H1 (cell line): ENCODE data around the gene CBX4. TPM values are rescaled to one million over a fixed set of nuclear protein-coding genes. Genes with fewer than 3 reads are reported as not detected.

Source experiments
- CBX5 ChIP-seq: fragments of 300-800, 300-1000 bp; sonication (generic); IDR thresholded peaks from 2 replicates; pipeline ENCODE4 v1.7.1; 2016; ENCODE audit warnings: antibody characterized with exemption, low read length, low read depth
- EP300 ChIP-seq, 2 experiments: IDR thresholded peaks; 1 replicate in 1 of 2; 2 replicates in 1 of 2; pipeline ENCODE4 v1.6.1; 2011 to 2012; ENCODE audit warnings: low read depth in 2 of 2, low read length in 2 of 2, mild to moderate bottlenecking in 2 of 2, borderline replicate concordance in 1 of 2, inconsistent platforms in 1 of 2, moderate library complexity in 1 of 2
- KDM4A ChIP-seq: IDR thresholded peaks from one replicate; pipeline ENCODE4 v1.7.1; 2012; ENCODE audit warnings: low read depth, mild to moderate bottlenecking, moderate library complexity, low read length, inconsistent platforms; ENCODE audit not compliant: severe bottlenecking
- MAFK ChIP-seq: IDR thresholded peaks from 2 replicates; pipeline ENCODE4 v1.6.1; 2012; ENCODE audit warnings: low read depth, mild to moderate bottlenecking, improper control_type of control experiment, low read length
- NANOG ChIP-seq: IDR thresholded peaks from 2 replicates; pipeline ENCODE4 v1.6.1; 2011; ENCODE audit warnings: low read length, low read depth, mild to moderate bottlenecking, inconsistent platforms; ENCODE audit not compliant: insufficient read depth, poor library complexity, severe bottlenecking
- SIN3A ChIP-seq, 2 experiments: IDR thresholded peaks in 1 of 2; conservative IDR thresholded peaks in 1 of 2; 2 replicates each; pipeline ENCODE4 v1.6.1; 2011 to 2012; ENCODE audit warnings: low read length in 2 of 2, improper control_type of control experiment in 1 of 2, low read depth in 1 of 2, mild to moderate bottlenecking in 1 of 2
- SUZ12 ChIP-seq: fragments of 200-600 bp; sonication (generic); IDR thresholded peaks from 2 replicates; pipeline ENCODE4 v1.6.1; 2012; ENCODE audit warnings: mild to moderate bottlenecking, inconsistent platforms, low read length, moderate library complexity, mixed read lengths
- polyA plus RNA-seq, 7 experiments: library from polyadenylated mRNA; depleted of rRNA in 3 of 7; stranded (reverse) in 5 of 7; unstranded in 2 of 7; fragments of >200 nt in 5 of 7; fragments of 200-250 nt in 2 of 7; gene quantifications; 1 replicate in 5 of 7; 2 replicates in 1 of 7; 4 replicates in 1 of 7; pipeline versions ENCODE4 v1.2.1 to v1.2.3, GENCODE V29; 2011 to 2013; ENCODE audit warnings: missing spikeins in 2 of 7, mixed read lengths in 2 of 7
- total RNA-seq: library from RNA; stranded (reverse); fragmentation: NEBNext Ultra II Directional; extraction: Animal tissue kit (Norgen Biotek cat#: 25700); gene quantifications from 2 replicates; pipeline ENCODE4 v1.2.1, GENCODE V29; 2021
- TF ChIP-seq, protein P1 (sequence below): fragments of 300-600 bp; sonication (generic); IDR thresholded peaks from 2 replicates; pipeline ENCODE4 v1.7.1; 2012; ENCODE audit warnings: low read length, moderate library complexity, mild to moderate bottlenecking, inconsistent platforms; ENCODE audit not compliant: insufficient replicate concordance

Gene CBX4
- total and polyA plus RNA-seq, 2 of the 8 experiments (the other 6 are each of a cell fraction or from before 2014, with no cell fraction given) = 1.8 to 4.0 TPM

DNA sequence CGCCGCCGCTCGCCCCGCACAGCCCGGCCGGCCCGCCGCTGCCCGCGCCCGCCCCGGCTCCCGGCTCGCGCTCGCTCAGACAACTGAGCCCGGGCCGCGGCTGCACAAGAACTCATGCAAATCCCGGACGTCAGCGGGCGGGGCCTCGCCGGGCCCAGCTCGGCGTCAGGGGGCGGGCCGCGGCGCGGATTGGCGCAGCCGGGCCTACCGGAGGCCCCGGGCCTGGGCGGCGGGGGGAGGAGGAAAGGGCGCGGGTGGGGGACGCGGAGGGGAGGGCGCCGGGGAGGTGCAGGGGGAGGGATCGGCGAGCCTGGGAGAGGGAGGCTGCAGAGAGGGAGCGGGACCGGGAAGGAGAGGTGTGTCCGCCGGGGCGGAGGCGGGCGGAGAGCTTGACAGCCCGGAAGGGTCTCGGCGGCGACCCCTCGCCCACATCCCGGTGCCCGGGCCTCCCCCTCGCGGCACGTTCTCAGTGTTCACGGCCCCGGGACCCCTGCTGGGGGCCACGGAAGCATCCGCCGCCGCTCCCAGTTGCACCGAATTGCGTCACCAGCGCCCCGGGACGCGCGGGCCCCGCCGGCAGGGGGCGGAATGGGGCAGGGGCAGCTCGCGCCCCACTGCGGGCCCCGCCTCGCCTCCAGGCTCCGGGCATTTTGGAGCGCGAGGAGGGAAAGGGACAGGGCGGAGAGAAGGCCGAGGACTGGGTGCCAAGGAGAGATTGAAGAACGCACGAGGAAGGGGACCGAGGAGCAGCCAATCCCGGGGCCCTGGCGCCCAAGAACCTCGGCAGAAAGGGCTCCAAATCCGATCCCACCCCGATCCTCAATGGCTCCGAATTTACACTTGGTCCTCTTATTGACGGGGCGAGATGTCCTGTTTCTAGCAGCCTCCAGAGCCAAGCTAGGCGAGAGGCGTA lies at the start of gene CBX4 (continued):
- TF ChIP-seq, protein P1, sequence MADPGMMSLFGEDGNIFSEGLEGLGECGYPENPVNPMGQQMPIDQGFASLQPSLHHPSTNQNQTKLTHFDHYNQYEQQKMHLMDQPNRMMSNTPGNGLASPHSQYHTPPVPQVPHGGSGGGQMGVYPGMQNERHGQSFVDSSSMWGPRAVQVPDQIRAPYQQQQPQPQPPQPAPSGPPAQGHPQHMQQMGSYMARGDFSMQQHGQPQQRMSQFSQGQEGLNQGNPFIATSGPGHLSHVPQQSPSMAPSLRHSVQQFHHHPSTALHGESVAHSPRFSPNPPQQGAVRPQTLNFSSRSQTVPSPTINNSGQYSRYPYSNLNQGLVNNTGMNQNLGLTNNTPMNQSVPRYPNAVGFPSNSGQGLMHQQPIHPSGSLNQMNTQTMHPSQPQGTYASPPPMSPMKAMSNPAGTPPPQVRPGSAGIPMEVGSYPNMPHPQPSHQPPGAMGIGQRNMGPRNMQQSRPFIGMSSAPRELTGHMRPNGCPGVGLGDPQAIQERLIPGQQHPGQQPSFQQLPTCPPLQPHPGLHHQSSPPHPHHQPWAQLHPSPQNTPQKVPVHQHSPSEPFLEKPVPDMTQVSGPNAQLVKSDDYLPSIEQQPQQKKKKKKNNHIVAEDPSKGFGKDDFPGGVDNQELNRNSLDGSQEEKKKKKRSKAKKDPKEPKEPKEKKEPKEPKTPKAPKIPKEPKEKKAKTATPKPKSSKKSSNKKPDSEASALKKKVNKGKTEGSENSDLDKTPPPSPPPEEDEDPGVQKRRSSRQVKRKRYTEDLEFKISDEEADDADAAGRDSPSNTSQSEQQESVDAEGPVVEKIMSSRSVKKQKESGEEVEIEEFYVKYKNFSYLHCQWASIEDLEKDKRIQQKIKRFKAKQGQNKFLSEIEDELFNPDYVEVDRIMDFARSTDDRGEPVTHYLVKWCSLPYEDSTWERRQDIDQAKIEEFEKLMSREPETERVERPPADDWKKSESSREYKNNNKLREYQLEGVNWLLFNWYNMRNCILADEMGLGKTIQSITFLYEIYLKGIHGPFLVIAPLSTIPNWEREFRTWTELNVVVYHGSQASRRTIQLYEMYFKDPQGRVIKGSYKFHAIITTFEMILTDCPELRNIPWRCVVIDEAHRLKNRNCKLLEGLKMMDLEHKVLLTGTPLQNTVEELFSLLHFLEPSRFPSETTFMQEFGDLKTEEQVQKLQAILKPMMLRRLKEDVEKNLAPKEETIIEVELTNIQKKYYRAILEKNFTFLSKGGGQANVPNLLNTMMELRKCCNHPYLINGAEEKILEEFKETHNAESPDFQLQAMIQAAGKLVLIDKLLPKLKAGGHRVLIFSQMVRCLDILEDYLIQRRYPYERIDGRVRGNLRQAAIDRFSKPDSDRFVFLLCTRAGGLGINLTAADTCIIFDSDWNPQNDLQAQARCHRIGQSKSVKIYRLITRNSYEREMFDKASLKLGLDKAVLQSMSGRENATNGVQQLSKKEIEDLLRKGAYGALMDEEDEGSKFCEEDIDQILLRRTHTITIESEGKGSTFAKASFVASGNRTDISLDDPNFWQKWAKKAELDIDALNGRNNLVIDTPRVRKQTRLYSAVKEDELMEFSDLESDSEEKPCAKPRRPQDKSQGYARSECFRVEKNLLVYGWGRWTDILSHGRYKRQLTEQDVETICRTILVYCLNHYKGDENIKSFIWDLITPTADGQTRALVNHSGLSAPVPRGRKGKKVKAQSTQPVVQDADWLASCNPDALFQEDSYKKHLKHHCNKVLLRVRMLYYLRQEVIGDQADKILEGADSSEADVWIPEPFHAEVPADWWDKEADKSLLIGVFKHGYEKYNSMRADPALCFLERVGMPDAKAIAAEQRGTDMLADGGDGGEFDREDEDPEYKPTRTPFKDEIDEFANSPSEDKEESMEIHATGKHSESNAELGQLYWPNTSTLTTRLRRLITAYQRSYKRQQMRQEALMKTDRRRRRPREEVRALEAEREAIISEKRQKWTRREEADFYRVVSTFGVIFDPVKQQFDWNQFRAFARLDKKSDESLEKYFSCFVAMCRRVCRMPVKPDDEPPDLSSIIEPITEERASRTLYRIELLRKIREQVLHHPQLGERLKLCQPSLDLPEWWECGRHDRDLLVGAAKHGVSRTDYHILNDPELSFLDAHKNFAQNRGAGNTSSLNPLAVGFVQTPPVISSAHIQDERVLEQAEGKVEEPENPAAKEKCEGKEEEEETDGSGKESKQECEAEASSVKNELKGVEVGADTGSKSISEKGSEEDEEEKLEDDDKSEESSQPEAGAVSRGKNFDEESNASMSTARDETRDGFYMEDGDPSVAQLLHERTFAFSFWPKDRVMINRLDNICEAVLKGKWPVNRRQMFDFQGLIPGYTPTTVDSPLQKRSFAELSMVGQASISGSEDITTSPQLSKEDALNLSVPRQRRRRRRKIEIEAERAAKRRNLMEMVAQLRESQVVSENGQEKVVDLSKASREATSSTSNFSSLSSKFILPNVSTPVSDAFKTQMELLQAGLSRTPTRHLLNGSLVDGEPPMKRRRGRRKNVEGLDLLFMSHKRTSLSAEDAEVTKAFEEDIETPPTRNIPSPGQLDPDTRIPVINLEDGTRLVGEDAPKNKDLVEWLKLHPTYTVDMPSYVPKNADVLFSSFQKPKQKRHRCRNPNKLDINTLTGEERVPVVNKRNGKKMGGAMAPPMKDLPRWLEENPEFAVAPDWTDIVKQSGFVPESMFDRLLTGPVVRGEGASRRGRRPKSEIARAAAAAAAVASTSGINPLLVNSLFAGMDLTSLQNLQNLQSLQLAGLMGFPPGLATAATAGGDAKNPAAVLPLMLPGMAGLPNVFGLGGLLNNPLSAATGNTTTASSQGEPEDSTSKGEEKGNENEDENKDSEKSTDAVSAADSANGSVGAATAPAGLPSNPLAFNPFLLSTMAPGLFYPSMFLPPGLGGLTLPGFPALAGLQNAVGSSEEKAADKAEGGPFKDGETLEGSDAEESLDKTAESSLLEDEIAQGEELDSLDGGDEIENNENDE = no peak
- TF ChIP-seq SIN3A (conservative IDR thresholded peaks at IDR 0.05 in 1 of 2, IDR thresholded peaks at IDR 0.05 in 1 of 2; ENCODE audit: low read depth in 1 of 2, low read length in 2 of 2) (no peak), CBX5 (no peak), KDM4A (peak; percentile 30), MAFK (no peak), NANOG (no peak), SUZ12 (no peak), EP300 (IDR thresholded peaks at IDR 0.05; ENCODE audit: borderline replicate concordance in 1 of 2, low read depth in 2 of 2, low read length in 2 of 2) (0 out of 3 replicates have a peak, but pooled peaks of 1 of the 2 experiments have one; percentile 27)
